ENCODE results near the gene SLC12A8.

Gene SLC12A8

DNA sequence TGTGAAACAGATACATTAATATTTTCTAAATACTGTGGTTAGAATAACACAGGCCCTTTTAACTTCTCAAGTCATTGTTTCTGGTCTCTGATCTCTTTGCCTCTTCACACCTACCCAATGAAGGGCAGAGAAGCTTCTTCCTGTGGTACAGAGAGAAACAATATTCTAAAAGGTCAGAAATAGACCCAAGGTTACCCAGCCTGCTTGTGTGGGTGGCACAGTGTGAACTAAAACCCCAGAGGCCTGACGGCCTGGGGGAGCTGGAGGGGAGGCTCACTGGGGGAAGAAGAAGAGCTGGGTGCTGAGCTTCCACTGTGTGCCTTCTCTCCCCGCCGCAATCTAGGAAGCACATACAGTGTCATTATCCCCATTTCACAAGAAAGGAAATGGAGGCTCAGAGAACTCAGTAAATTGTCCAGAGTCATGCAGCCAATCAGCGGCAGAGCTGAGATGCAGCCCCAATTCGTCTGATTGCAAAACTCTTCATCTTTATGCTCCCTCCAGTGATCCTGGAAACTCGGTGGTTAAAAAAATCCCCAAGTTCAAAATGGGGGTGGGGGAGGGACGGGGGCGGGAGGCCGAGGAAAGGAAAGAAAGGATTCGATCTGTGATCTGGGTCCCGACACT, 92.7 kb downstream of the SLC12A8 start:
- H3K79me2 ChIP-seq (ENCODE audit: insufficient read depth, low read length) = no peaks in the 10 kb centered on the region
- no peaks in the 10 kb centered on the region for H3K9me3 ChIP-seq (ENCODE audit: insufficient read depth, low read depth, low read length)
- H2AFZ ChIP-seq (ENCODE audit: low read length) = no peak overlapping the region
- TF ChIP-seq EZH2phosphoT487 (IDR thresholded peaks at IDR 0.05; ENCODE audit: borderline replicate concordance) (no peak), CTCF (conservative IDR thresholded peaks at IDR 0.05; ENCODE audit: low read length) (no peak)
- no peaks in the 10 kb centered on the region for H3K9me2 ChIP-seq (replicated peaks; ENCODE audit: low read depth, low read length)
- no peaks in the 10 kb centered on the region for H3K36me3 ChIP-seq (ENCODE audit: insufficient read depth, low read length)
- no peak overlapping the region for H3K9ac ChIP-seq (ENCODE audit: low read depth, low read length, poor library complexity, severe bottlenecking)
- H3F3A ChIP-seq (ENCODE audit: low read depth) = no peaks in the 10 kb centered on the region
- no peaks in the 10 kb centered on the region for H3K27me3 ChIP-seq (ENCODE audit: insufficient read depth, low read length, poor library complexity, severe bottlenecking)
- H3K4me3 ChIP-seq (ENCODE audit: low read length, poor library complexity, severe bottlenecking) = no peak overlapping the region
- no peak overlapping the region for H3K4me2 ChIP-seq (ENCODE audit: low read depth, low read length, poor library complexity, severe bottlenecking)
- no peaks in the 10 kb centered on the region for H3K4me1 ChIP-seq (ENCODE audit: insufficient read depth, low read length, poor library complexity, severe bottlenecking)
- H4K20me1 ChIP-seq (ENCODE audit: insufficient read depth, low read length, poor library complexity, severe bottlenecking) = no peaks in the 10 kb centered on the region

GRCh38 chr3:125118600-125118999, 93.9 kb downstream of the SLC12A8 start:
- Histone ChIP-seq H3K36me3 (ENCODE audit: insufficient read depth, low read length) (no peaks in the 10 kb centered on the region), H3K4me3 (ENCODE audit: low read length, poor library complexity, severe bottlenecking) (no peak overlapping the region), H3K79me2 (ENCODE audit: insufficient read depth, low read length) (no peaks in the 10 kb centered on the region), H3K4me2 (ENCODE audit: low read depth, low read length, poor library complexity, severe bottlenecking) (no peak overlapping the region), H3K9me2 (replicated peaks; ENCODE audit: low read depth, low read length) (no peaks in the 10 kb centered on the region), H3K27me3 (ENCODE audit: insufficient read depth, low read length, poor library complexity, severe bottlenecking) (no peaks in the 10 kb centered on the region), H2AFZ (ENCODE audit: low read length) (no peak overlapping the region), H3F3A (ENCODE audit: low read depth) (no peaks in the 10 kb centered on the region), H3K9ac (ENCODE audit: low read depth, low read length, poor library complexity, severe bottlenecking) (no peak overlapping the region), H3K9me3 (ENCODE audit: insufficient read depth, low read depth, low read length) (no peaks in the 10 kb centered on the region), H3K4me1 (ENCODE audit: insufficient read depth, low read length, poor library complexity, severe bottlenecking) (no peaks in the 10 kb centered on the region), H4K20me1 (ENCODE audit: insufficient read depth, low read length, poor library complexity, severe bottlenecking) (no peaks in the 10 kb centered on the region)
- TF ChIP-seq CTCF (conservative IDR thresholded peaks at IDR 0.05; ENCODE audit: low read length) (no peak), EZH2phosphoT487 (IDR thresholded peaks at IDR 0.05; ENCODE audit: borderline replicate concordance) (no peak)

DNA sequence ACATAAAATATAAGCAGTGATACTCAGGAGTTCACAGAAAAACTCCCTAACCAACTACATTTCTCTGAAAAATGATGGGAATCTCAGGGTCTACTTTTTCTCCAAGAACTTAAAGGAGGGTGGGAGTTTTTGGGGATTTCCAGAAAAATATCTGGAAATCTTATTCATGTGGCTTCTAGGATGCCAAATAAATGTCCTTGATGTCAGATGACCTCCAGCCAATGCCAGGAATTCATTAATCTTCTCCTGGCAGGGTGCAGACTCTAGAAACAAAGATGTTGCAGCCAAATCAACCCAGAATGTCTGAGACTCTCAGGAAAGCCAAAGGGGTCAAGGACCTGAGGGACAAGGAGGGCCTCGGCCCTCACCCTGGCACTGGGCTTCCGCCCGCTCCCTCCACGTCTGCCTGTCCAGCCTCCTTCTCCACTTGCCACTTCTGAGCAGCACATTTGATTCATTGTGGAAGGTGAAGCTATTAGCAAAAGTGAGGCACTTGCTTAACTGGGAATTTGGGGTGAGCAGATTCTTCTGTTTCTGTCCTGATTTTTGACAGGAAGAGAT, 94.8 kb downstream of the SLC12A8 start:
- H3K4me3 ChIP-seq (ENCODE audit: low read length, poor library complexity, severe bottlenecking) = no peak overlapping the region
- no peak overlapping the region for H2AFZ ChIP-seq (ENCODE audit: low read length)
- no peaks in the 10 kb centered on the region for H3K79me2 ChIP-seq (ENCODE audit: insufficient read depth, low read length)
- TF ChIP-seq EZH2phosphoT487 (IDR thresholded peaks at IDR 0.05; ENCODE audit: borderline replicate concordance) (no peak), CTCF (conservative IDR thresholded peaks at IDR 0.05; ENCODE audit: low read length) (no peak)
- no peaks in the 10 kb centered on the region for H3K9me2 ChIP-seq (replicated peaks; ENCODE audit: low read depth, low read length)
- no peaks in the 10 kb centered on the region for H4K20me1 ChIP-seq (ENCODE audit: insufficient read depth, low read length, poor library complexity, severe bottlenecking)
- no peaks in the 10 kb centered on the region for H3K36me3 ChIP-seq (ENCODE audit: insufficient read depth, low read length)
- H3K27me3 ChIP-seq (ENCODE audit: insufficient read depth, low read length, poor library complexity, severe bottlenecking) = no peaks in the 10 kb centered on the region
- no peaks in the 10 kb centered on the region for H3F3A ChIP-seq (ENCODE audit: low read depth)
- no peaks in the 10 kb centered on the region for H3K9me3 ChIP-seq (ENCODE audit: insufficient read depth, low read depth, low read length)
- H3K4me1 ChIP-seq (ENCODE audit: insufficient read depth, low read length, poor library complexity, severe bottlenecking) = no peaks in the 10 kb centered on the region
- H3K9ac ChIP-seq (ENCODE audit: low read depth, low read length, poor library complexity, severe bottlenecking) = no peak overlapping the region
- no peak overlapping the region for H3K4me2 ChIP-seq (ENCODE audit: low read depth, low read length, poor library complexity, severe bottlenecking)

All from Loucy (cell line).